WERI-Rb-1 (cell line): ENCODE results near the gene RGS6.

Experiments used
- DNase-seq: peaks from one replicate; pipeline ENCODE4 v3.0.0-alpha.2; 2020
- H3K27ac ChIP-seq: fragments of 250-450 bp; sonication (Bioruptor Pico); 2 replicates; pipeline ENCODE4 v1.5.1; 2020; ENCODE audit warnings: mild to moderate bottlenecking, moderate library complexity
- H3K27me3 ChIP-seq: fragments of 250-450 bp; sonication (Bioruptor Pico); 2 replicates; pipeline ENCODE4 v1.5.1; 2021; ENCODE audit warnings: mild to moderate bottlenecking, low read depth, moderate library complexity; ENCODE audit not compliant: insufficient read depth, severe bottlenecking
- H3K36me3 ChIP-seq: fragments of 250-450 bp; sonication (Bioruptor Pico); 2 replicates; pipeline ENCODE4 v1.5.1; 2020; ENCODE audit warnings: mild to moderate bottlenecking, moderate library complexity
- H3K4me3 ChIP-seq: 2 replicates; pipeline ENCODE4 v1.5.1; 2011; ENCODE audit warnings: low read depth, mild to moderate bottlenecking, control low read depth, low read length
- H3K9me3 ChIP-seq: fragments of 250-450 bp; sonication (Bioruptor Pico); 2 replicates; pipeline ENCODE4 v1.5.1; 2021; ENCODE audit warnings: mild to moderate bottlenecking, moderate library complexity; ENCODE audit not compliant: severe bottlenecking
- TF ChIP-seq, protein P1 (sequence below): IDR thresholded peaks from 2 replicates; pipeline ENCODE4 v1.5.1; 2011; ENCODE audit warnings: low read depth, mild to moderate bottlenecking, control low read depth, inconsistent platforms, low read length

The RGS6 gene

DNA sequence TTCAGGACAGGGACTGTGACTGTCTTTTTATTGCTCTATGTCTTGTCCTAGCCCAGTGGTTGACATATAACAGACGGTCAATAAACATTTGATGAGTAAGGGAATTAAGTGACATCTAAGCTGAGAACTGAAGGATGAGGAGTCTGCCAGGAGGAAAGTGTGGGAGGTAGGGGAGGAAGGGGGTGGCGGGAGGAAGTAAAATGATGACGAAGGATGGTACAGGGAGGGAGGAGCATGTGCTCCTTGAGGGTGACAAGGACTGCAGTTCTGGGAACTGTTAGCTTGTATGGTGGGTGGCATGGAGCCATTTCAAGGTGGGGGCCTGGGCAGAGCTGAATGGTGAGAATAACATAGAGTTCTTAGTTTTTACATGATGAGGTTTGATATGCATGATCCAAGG lies 64.4 kb downstream of the RGS6 start:
- Histone ChIP-seq H3K27ac (no peak overlapping the region), H3K36me3 (no peaks in the 10 kb centered on the region), H3K27me3 (no peaks in the 10 kb centered on the region), H3K4me3 (no peak overlapping the region), H3K9me3 (no peaks in the 10 kb centered on the region)
- TF ChIP-seq, protein P1, sequence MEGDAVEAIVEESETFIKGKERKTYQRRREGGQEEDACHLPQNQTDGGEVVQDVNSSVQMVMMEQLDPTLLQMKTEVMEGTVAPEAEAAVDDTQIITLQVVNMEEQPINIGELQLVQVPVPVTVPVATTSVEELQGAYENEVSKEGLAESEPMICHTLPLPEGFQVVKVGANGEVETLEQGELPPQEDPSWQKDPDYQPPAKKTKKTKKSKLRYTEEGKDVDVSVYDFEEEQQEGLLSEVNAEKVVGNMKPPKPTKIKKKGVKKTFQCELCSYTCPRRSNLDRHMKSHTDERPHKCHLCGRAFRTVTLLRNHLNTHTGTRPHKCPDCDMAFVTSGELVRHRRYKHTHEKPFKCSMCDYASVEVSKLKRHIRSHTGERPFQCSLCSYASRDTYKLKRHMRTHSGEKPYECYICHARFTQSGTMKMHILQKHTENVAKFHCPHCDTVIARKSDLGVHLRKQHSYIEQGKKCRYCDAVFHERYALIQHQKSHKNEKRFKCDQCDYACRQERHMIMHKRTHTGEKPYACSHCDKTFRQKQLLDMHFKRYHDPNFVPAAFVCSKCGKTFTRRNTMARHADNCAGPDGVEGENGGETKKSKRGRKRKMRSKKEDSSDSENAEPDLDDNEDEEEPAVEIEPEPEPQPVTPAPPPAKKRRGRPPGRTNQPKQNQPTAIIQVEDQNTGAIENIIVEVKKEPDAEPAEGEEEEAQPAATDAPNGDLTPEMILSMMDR = no peak
- no peak for DNase-seq

DNA sequence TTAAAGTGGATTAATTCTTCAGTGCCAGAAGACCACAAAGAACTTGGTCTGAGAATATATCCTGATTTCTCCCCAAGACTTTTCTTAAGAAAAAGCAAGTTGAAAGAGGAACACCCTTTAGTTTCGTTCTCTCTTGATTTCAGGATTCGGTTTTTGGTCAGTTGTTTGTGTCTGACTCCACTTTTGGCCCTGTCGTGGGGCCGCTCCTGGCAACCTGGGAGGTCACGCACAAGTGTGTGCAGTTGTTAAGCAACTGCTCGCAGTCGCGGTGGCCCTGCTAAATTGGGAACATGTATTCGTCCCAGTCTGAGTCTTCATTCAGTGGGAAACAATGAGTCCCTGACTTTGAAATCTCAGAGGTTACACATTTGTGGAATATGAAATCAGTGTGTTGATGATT lies 68.7 kb downstream of the RGS6 start:
- H3K9me3 ChIP-seq = no peaks in the 10 kb centered on the region
- no peak overlapping the region for H3K27ac ChIP-seq
- no peak for DNase-seq
- TF ChIP-seq, protein P1 = no peak
- no peaks in the 10 kb centered on the region for H3K27me3 ChIP-seq
- H3K4me3 ChIP-seq = no peak overlapping the region
- H3K36me3 ChIP-seq = no peaks in the 10 kb centered on the region

DNA sequence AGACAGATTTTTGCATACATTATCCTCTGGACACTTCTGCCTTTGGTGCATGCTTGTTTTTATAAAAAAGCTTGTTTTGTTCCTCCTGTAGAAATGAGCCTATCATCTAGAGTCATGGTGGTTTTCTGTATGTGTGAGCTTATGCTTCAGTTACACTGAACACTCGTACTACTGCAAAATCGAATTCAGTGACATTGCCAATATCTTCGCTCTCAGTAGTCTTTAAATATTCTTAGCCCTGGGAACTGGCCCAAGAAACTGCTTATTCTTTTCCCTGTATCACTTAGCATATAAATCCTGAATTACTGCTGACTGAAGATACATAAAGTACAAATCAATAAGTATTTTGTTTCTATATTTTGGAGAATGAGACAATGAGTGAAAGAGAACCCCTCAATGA lies 70.5 kb downstream of the RGS6 start:
- H3K36me3 ChIP-seq = no peaks in the 10 kb centered on the region
- H3K4me3 ChIP-seq = no peak overlapping the region
- no peaks in the 10 kb centered on the region for H3K9me3 ChIP-seq
- H3K27me3 ChIP-seq = no peaks in the 10 kb centered on the region
- TF ChIP-seq, protein P1 = no peak
- DNase-seq = no peak
- no peak overlapping the region for H3K27ac ChIP-seq

DNA sequence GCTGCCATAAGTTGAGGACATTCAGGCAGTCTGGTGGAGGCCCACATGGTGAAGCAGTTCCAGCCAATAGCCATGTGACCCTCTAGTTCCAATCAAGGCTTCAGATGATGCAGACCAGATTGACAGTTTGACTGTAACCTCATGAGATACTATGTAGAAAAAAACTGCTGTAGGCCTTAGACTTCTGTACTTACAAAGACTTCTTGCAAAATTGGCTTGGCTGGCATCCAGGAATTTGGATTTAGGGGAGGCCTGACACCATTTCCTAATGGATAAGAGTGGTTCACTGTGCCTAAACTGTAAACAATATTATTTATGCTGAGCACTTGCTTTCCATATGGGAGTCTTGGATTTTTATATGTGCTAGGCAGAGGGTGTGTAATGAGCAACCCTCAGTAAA lies 76.4 kb downstream of the RGS6 start:
- Histone ChIP-seq H3K27me3 (no peaks in the 10 kb centered on the region), H3K4me3 (no peak overlapping the region), H3K27ac (no peak overlapping the region), H3K9me3 (no peaks in the 10 kb centered on the region), H3K36me3 (no peaks in the 10 kb centered on the region)
- DNase-seq = no peak
- TF ChIP-seq, protein P1 = no peak

DNA sequence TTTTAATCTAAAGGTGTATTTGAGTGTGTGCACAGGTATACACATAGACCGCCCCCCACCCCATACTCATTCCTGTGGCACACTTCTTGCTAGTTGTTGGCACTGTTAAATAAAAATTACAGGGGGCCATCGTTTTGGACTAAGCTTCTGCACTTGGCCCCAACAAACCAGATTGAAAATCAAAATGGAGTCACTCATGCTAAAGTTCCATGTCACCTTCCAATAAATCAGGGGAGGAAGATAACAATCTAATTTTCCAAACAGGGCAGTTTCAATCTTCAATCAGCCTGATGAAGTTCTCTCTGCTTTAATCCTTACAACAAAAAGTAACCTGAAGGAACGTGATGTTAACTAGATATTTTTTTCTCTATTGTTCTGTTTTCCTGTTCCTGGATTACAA lies 78.2 kb downstream of the RGS6 start:
- Histone ChIP-seq H3K9me3 (no peaks in the 10 kb centered on the region), H3K4me3 (no peak overlapping the region), H3K36me3 (no peaks in the 10 kb centered on the region), H3K27ac (no peak overlapping the region), H3K27me3 (no peaks in the 10 kb centered on the region)
- TF ChIP-seq, protein P1 = no peak
- DNase-seq = no peak

DNA sequence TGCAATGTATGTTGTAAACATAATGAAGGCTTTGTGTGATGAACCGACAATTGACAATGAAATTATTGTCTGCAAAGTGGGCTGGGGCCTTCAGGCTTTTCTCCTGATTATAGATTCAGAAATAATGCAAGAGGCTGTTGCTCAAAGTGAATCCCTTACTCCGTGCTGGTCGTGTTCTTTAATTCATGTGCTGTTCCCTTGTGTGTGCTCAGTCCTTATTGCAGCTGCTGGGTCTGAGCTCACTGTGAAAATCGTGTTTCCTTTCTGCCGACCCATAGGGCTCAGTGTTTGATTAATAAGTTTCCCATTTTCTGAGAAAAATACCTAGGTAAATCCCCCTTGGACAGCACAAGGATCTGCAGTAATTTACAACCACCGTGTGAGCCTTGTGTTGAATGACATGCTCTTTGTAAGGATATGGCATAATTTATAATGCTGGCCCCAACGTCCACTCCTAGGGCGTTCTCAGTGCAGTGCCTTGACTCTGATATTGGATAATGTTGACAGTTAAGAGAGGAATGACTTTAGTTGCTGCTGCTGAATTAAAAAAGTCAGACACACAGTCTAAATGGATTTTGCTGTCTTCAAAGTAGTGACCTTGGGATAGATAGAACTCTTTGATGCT lies 81.6 kb downstream of the RGS6 start:
- TF ChIP-seq, protein P1 = no peak
- H3K27ac ChIP-seq = no peak overlapping the region
- no peak overlapping the region for H3K4me3 ChIP-seq
- no peaks in the 10 kb centered on the region for H3K36me3 ChIP-seq
- no peaks in the 10 kb centered on the region for H3K27me3 ChIP-seq
- no peak for DNase-seq
- no peaks in the 10 kb centered on the region for H3K9me3 ChIP-seq
